Upper lobe of right lung (tissue), 1 donor: ENCODE measurements around the gene KCNA10. TPM values are rescaled to one million over a fixed set of nuclear protein-coding genes. Genes with fewer than 3 reads are reported as not detected.
A peak's percentile ranks its signal among the peaks of the same experiment; 100 is the strongest.

Experiments used
- ATAC-seq: fragments of 200-7000 bp; cut with Tn5 transposase; one replicate; pipeline ENCODE4 v1.9.1; 2020; ENCODE audit warnings: mild to moderate bottlenecking, moderate library complexity
- DNase-seq: peaks from one replicate; pipeline ENCODE4 v3.0.0-alpha.2; 2020
- H3K27ac ChIP-seq: fragments of 200-600 bp; one replicate; pipeline ENCODE4 v1.8.0; 2022
- H3K27me3 ChIP-seq: fragments of 200-600 bp; one replicate; pipeline ENCODE4 v1.8.0; 2022; ENCODE audit warnings: mild to moderate bottlenecking
- H3K36me3 ChIP-seq: fragments of 200-600 bp; one replicate; pipeline ENCODE4 v1.8.0; 2022
- H3K4me1 ChIP-seq: fragments of 200-600 bp; one replicate; pipeline ENCODE4 v1.8.0; 2022
- H3K4me3 ChIP-seq: fragments of 200-600 bp; one replicate; pipeline ENCODE4 v1.8.0; 2022; ENCODE audit warnings: mild to moderate bottlenecking
- H3K9me3 ChIP-seq: fragments of 200-600 bp; one replicate; pipeline ENCODE4 v1.8.0; 2022
- CTCF ChIP-seq: fragments of 200-600 bp; IDR thresholded peaks from one replicate; pipeline ENCODE4 v1.8.0; 2022; ENCODE audit warnings: antibody characterized with exemption
- intact Hi-C: fragments of 100-400 bp; cut with DNase I; formaldehyde crosslinking; loops from one replicate; pipeline ENCODE4 v1.11.0; 2022
- total RNA-seq: library from RNA; stranded (reverse); fragmentation: NEBNext Ultra II Directional; extraction: Animal tissue kit (Norgen Biotek cat#: 25700); gene quantifications from one replicate; pipeline ENCODE4 v1.2.1, GENCODE V29; 2021
- donor health status: DM: no; HTN: yes; CAD: no; lungs with severe emphysema.

The KCNA10 gene
- total RNA-seq, 1 donor from 2014 or later: not detected

- Histone ChIP-seq H3K4me1 (no peaks in the 10 kb centered on the region), H3K27ac (no peak overlapping the region), H3K27me3 (no peaks in the 10 kb centered on the region), H3K9me3 (no peaks in the 10 kb centered on the region), H3K36me3 (no peaks in the 10 kb centered on the region), H3K4me3 (no peak overlapping the region)
- TF ChIP-seq CTCF: peak; percentile 94
- intact Hi-C loops: no loop called here
- DNase-seq (no peak), ATAC-seq (peak; percentile 89)
Measured at GRCh38 chr1:110495926-110496600, 22.9 kb downstream of the KCNA10 start.

GRCh38 chr1:110494522-110495406, 24.2 kb downstream of the KCNA10 start:
- Histone ChIP-seq H3K4me1 (no peaks in the 10 kb centered on the region), H3K27me3 (no peaks in the 10 kb centered on the region), H3K27ac (no peak overlapping the region), H3K9me3 (no peaks in the 10 kb centered on the region), H3K4me3 (no peak overlapping the region), H3K36me3 (no peaks in the 10 kb centered on the region)
- DNase-seq (no peak), ATAC-seq (no peak)
- TF ChIP-seq CTCF: no peak
- intact Hi-C loops: no loop called here

GRCh38 chr1:110494036-110494435, 24.9 kb downstream of the KCNA10 start:
- TF ChIP-seq CTCF: no peak
- intact Hi-C loops: no loop called here
- no peaks in the 10 kb centered on the region for H3K4me1 ChIP-seq
- H3K27ac ChIP-seq: no peak overlapping the region
- no peak for ATAC-seq
- H3K36me3 ChIP-seq: no peaks in the 10 kb centered on the region
- H3K9me3 ChIP-seq: no peaks in the 10 kb centered on the region
- DNase-seq: no peak
- H3K4me3 ChIP-seq: no peak overlapping the region
- H3K27me3 ChIP-seq: no peaks in the 10 kb centered on the region

GRCh38 chr1:110493059-110493699, 25.8 kb downstream of the KCNA10 start:
- Histone ChIP-seq H3K4me1 (no peaks in the 10 kb centered on the region), H3K4me3 (no peak overlapping the region), H3K36me3 (no peaks in the 10 kb centered on the region), H3K27ac (no peak overlapping the region), H3K9me3 (no peaks in the 10 kb centered on the region), H3K27me3 (no peaks in the 10 kb centered on the region)
- no peak for ATAC-seq
- DNase-seq: no peak
- intact Hi-C loops: no loop called here
- TF ChIP-seq CTCF: no peak

- intact Hi-C loops: no loop called here
- no peak overlapping the region for H3K27ac ChIP-seq
Measured at GRCh38 chr1:110492573-110492972, 26.4 kb downstream of the KCNA10 start.

More at GRCh38 chr1:110492573-110492972, 26.4 kb downstream of the KCNA10 start:
- Histone ChIP-seq H3K4me3 (no peak overlapping the region), H3K4me1 (no peaks in the 10 kb centered on the region), H3K36me3 (no peaks in the 10 kb centered on the region), H3K9me3 (no peaks in the 10 kb centered on the region), H3K27me3 (no peaks in the 10 kb centered on the region)
- no peak for TF ChIP-seq CTCF
- ATAC-seq (no peak), DNase-seq (no peak)
